ENCODE measurements around the gene FIGNL1.
"Not testable (repeated sequence)": the region's sequence is repeated elsewhere in the genome, so short reads cannot be mapped to it uniquely, and the experiment has no call there.

Gene FIGNL1

GRCh38 chr7:50463035-50463434, 12.9 kb upstream of the FIGNL1 start:
- no peak overlapping the region for H3K4me3 ChIP-seq (ENCODE audit: low read depth, low read length)
- no peak for TF ChIP-seq CTCF (IDR thresholded peaks at IDR 0.05; ENCODE audit: insufficient read depth, low read depth, low read length, missing control alignments)

GRCh38 chr7:50462361-50462760, 12.2 kb upstream of the FIGNL1 start:
- no peak for DNase-seq (ENCODE audit: low read depth)
- no peak for TF ChIP-seq CTCF (IDR thresholded peaks at IDR 0.05; ENCODE audit: insufficient read depth, low read depth, low read length, missing control alignments)
- no peak overlapping the region for H3K4me3 ChIP-seq (ENCODE audit: low read depth, low read length)

More at GRCh38 chr7:50463035-50463434, 12.9 kb upstream of the FIGNL1 start:
- DNase-seq (ENCODE audit: low read depth): no peak

GRCh38 chr7:50461695-50462094, 11.5 kb upstream of the FIGNL1 start:
- no peak for TF ChIP-seq CTCF (IDR thresholded peaks at IDR 0.05; ENCODE audit: insufficient read depth, low read depth, low read length, missing control alignments)
- DNase-seq (ENCODE audit: low read depth): no peak
- H3K4me3 ChIP-seq (ENCODE audit: low read depth, low read length): no peak overlapping the region

GRCh38 chr7:50459183-50459582, 9.0 kb upstream of the FIGNL1 start:
- not testable (repeated sequence) for H3K4me3 ChIP-seq (ENCODE audit: low read depth, low read length); DNase-seq (ENCODE audit: low read depth)

- not testable (repeated sequence) for DNase-seq (ENCODE audit: low read depth); H3K4me3 ChIP-seq (ENCODE audit: low read depth, low read length)
Measured at GRCh38 chr7:50458651-50459050, 8.5 kb upstream of the FIGNL1 start.

GRCh38 chr7:50456371-50457123, 6.4 kb upstream of the FIGNL1 start:
- no peak for TF ChIP-seq CTCF (IDR thresholded peaks at IDR 0.05; ENCODE audit: insufficient read depth, low read depth, low read length, missing control alignments)
- no peak overlapping the region for H3K4me3 ChIP-seq (ENCODE audit: low read depth, low read length)
- no peak for DNase-seq (ENCODE audit: low read depth)

- no peak overlapping the region for H3K4me3 ChIP-seq (ENCODE audit: low read depth, low read length)
- DNase-seq (ENCODE audit: low read depth): no peak
- TF ChIP-seq CTCF (IDR thresholded peaks at IDR 0.05; ENCODE audit: insufficient read depth, low read depth, low read length, missing control alignments): no peak
Measured at GRCh38 chr7:50455658-50456057, 5.5 kb upstream of the FIGNL1 start.

- H3K4me3 ChIP-seq (ENCODE audit: low read depth, low read length): no peak overlapping the region
- no peak for DNase-seq (ENCODE audit: low read depth)
- no peak for TF ChIP-seq CTCF (IDR thresholded peaks at IDR 0.05; ENCODE audit: insufficient read depth, low read depth, low read length, missing control alignments)
Measured at GRCh38 chr7:50454968-50455367, 4.8 kb upstream of the FIGNL1 start.

Data from GM12865 (cell line).